ENCODE measurements around the gene DIP2C. TPM values are rescaled to one million over a fixed set of nuclear protein-coding genes. Genes with fewer than 3 reads are reported as not detected.
A peak's percentile ranks its signal among the peaks of the same experiment; 100 is the strongest.

The DIP2C gene
- total and polyA plus RNA-seq, 2 donors from 2014 or later, result 6.2 to 22.6 TPM

DNA sequence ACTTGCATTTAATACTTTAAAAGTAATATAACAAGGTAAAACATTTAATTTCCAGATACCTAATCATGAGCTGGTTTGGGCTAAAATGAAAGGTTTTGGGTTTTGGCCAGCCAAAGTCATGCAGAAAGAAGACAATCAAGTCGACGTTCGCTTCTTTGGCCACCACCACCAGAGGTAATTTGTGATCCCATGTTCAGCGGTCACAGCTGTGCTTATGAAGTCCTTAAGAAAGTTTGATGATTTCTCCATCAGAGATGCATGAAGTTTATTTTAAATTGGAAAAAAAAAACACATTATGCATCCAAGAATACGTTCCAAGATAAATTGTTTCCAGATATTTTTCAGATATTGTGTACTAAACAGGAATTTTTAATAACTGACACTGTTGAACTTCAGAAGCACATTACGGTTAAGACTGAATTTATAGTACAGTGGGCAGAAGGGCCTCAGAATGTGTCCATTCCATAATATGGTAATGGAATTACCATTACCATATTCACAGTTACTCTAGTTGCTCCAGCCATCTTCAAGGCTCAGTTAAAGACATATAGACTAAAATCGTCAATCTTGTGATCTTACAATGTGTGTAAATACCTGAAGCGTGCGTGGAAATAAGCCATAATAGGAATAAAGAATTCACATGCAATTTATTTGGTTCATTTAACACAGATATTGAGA, 447.4 kb downstream of the DIP2C start:
- Histone ChIP-seq H3K9ac (ENCODE audit: low read length in 3 of 3) (no peak overlapping the region), H3K4me3 (ENCODE audit: low read length in 3 of 3) (no peak overlapping the region), H3K27me3 (ENCODE audit: control insufficient read depth, insufficient read depth, low read length) (no peaks in the 10 kb centered on the region), H3K4me1 (ENCODE audit: control insufficient read depth in 2 of 3, insufficient read depth in 2 of 3, low read depth in 1 of 3, low read length in 3 of 3) (no peaks in the 10 kb centered on the region), H3K27ac (ENCODE audit: low read depth in 2 of 2, low read length in 2 of 2) (no peak overlapping the region), H3K36me3 (ENCODE audit: control insufficient read depth in 2 of 3, insufficient read depth in 3 of 3, low read length in 3 of 3) (peaks cover 2 to 35% (median 16%) of the 10 kb centered on the region in 3 donors), H3K9me3 (ENCODE audit: control insufficient read depth in 2 of 3, insufficient read depth in 1 of 3, low read length in 3 of 3) (no peaks in the 10 kb centered on the region)
- TF ChIP-seq, protein P1, sequence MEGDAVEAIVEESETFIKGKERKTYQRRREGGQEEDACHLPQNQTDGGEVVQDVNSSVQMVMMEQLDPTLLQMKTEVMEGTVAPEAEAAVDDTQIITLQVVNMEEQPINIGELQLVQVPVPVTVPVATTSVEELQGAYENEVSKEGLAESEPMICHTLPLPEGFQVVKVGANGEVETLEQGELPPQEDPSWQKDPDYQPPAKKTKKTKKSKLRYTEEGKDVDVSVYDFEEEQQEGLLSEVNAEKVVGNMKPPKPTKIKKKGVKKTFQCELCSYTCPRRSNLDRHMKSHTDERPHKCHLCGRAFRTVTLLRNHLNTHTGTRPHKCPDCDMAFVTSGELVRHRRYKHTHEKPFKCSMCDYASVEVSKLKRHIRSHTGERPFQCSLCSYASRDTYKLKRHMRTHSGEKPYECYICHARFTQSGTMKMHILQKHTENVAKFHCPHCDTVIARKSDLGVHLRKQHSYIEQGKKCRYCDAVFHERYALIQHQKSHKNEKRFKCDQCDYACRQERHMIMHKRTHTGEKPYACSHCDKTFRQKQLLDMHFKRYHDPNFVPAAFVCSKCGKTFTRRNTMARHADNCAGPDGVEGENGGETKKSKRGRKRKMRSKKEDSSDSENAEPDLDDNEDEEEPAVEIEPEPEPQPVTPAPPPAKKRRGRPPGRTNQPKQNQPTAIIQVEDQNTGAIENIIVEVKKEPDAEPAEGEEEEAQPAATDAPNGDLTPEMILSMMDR (IDR thresholded peaks at IDR 0.05; ENCODE audit: borderline replicate concordance, extremely low read depth, insufficient read depth), result no peak
- intact Hi-C loops (cut with DNase I), result no loop called here
- DNase-seq, result no peak
- FAIRE-seq, result no peak

DNA sequence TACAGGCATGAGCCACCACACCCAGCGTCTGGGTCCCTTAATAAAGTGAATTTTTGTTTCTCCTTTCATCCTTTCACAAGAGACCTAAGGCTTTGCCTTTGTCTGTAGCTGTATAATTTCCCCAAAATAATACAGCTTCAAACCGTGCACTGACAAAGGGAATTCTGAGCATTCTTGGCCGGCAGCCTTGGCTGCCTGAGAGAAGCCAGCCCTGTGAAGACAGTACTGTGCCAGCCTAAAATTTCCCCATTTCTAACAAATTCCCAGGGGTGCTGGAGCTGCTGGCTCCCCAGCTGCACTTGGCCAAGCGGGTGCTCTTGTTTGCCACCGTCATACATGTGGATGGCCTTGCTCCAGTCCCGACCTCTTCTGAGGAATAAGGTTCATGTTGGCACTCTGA, 448.0 kb downstream of the DIP2C start:
- H3K4me3 ChIP-seq (ENCODE audit: low read length in 3 of 3), result no peak overlapping the region
- DNase-seq, result no peak
- H3K27me3 ChIP-seq (ENCODE audit: control insufficient read depth, insufficient read depth, low read length), result no peaks in the 10 kb centered on the region
- intact Hi-C loops (cut with DNase I), result no loop called here
- TF ChIP-seq, protein P1 (IDR thresholded peaks at IDR 0.05; ENCODE audit: borderline replicate concordance, extremely low read depth, insufficient read depth), result no peak
- H3K27ac ChIP-seq (ENCODE audit: low read depth in 2 of 2, low read length in 2 of 2), result no peak overlapping the region
- H3K9me3 ChIP-seq (ENCODE audit: control insufficient read depth in 2 of 3, insufficient read depth in 1 of 3, low read length in 3 of 3), result no peaks in the 10 kb centered on the region
- peaks cover 2 to 29% (median 11%) of the 10 kb centered on the region in 3 donors for H3K36me3 ChIP-seq (ENCODE audit: control insufficient read depth in 2 of 3, insufficient read depth in 3 of 3, low read length in 3 of 3)
- H3K9ac ChIP-seq (ENCODE audit: low read length in 3 of 3), result no peak overlapping the region
- H3K4me1 ChIP-seq (ENCODE audit: control insufficient read depth in 2 of 3, insufficient read depth in 2 of 3, low read depth in 1 of 3, low read length in 3 of 3), result no peaks in the 10 kb centered on the region
- no peak for FAIRE-seq

DNA sequence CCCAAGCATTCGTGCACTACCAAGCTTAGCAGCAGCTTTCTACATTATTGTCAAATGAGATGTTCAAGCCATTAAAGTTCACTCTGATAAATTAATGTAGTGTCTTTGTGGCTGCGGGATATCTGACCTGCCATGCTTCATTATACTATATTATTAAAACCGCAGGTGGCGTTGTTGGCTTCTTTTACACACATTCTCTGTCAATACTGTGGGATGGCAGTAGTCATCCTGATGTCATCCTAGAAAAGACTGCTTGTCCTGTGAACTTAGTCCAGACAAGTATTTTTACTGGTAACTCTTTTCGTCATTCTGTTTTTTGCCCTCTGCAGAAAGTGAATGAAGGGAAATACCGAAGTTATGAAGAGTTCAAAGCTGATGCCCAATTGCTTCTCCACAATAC, 450.4 kb downstream of the DIP2C start:
- Histone ChIP-seq H3K9ac (ENCODE audit: low read length in 3 of 3) (no peak overlapping the region), H3K4me1 (ENCODE audit: control insufficient read depth in 2 of 3, insufficient read depth in 2 of 3, low read depth in 1 of 3, low read length in 3 of 3) (no peaks in the 10 kb centered on the region), H3K36me3 (ENCODE audit: control insufficient read depth in 2 of 3, insufficient read depth in 3 of 3, low read length in 3 of 3) (peaks cover 0 to 21% (median 11%) of the 10 kb centered on the region in 3 donors), H3K9me3 (ENCODE audit: control insufficient read depth in 2 of 3, insufficient read depth in 1 of 3, low read length in 3 of 3) (no peaks in the 10 kb centered on the region), H3K4me3 (ENCODE audit: low read length in 3 of 3) (no peak overlapping the region), H3K27ac (ENCODE audit: low read depth in 2 of 2, low read length in 2 of 2) (no peak overlapping the region), H3K27me3 (ENCODE audit: control insufficient read depth, insufficient read depth, low read length) (no peaks in the 10 kb centered on the region)
- FAIRE-seq, result no peak
- TF ChIP-seq, protein P1 (IDR thresholded peaks at IDR 0.05; ENCODE audit: borderline replicate concordance, extremely low read depth, insufficient read depth), result no peak
- peak in 2 of 5 donors; percentile 5 to 29 for DNase-seq
- intact Hi-C loops (cut with DNase I), result no loop called here

Data from kidney (tissue), 14 donors.